Vagina (tissue), 2 donors: Measurements from ENCODE around the gene B4GALT5. TPM values are rescaled to one million over a fixed set of nuclear protein-coding genes. Genes with fewer than 3 reads are reported as not detected.

Source experiments
- DNase-seq, 2 donors: peaks; one replicate each; pipeline ENCODE4 v3.0.0-alpha.2; 2017; ENCODE audit errors: extremely low spot score in 2 of 2
- H3K27ac ChIP-seq: fragments of 200-600 bp; sonication (generic); one replicate; pipeline ENCODE4 v1.5.1; 2019
- H3K27me3 ChIP-seq: fragments of 200-600 bp; sonication (generic); one replicate; pipeline ENCODE4 v1.5.1; 2019
- H3K36me3 ChIP-seq, 2 donors: fragments of 200-600 bp; sonication (generic); one replicate each; pipeline ENCODE4 v1.5.1; 2017 to 2019
- H3K4me1 ChIP-seq: fragments of 200-600 bp; sonication (generic); one replicate; pipeline ENCODE4 v1.5.1; 2019
- H3K4me3 ChIP-seq, 2 donors: fragments of 200-600 bp; sonication (generic); 1 replicate in 1 of 2; 2 replicates in 1 of 2; pipeline ENCODE4 v1.5.1; 2016 to 2019
- H3K9me3 ChIP-seq: fragments of 200-600 bp; sonication (generic); one replicate; pipeline ENCODE4 v1.5.1; 2019
- CTCF ChIP-seq, 3 experiments: fragments of 450-650 bp in 2 of 3; fragments of 200-600 bp in 1 of 3; sonication (generic) in 1 of 3; IDR thresholded peaks; one replicate each; pipeline ENCODE4 v1.5.1; 2017 to 2019; ENCODE audit warnings: antibody characterized with exemption in 3 of 3, mild to moderate bottlenecking in 2 of 3, moderate library complexity in 2 of 3
- POLR2A ChIP-seq, 2 donors: fragments of 450-650 bp; IDR thresholded peaks; one replicate each; pipeline ENCODE4 v1.6.1; 2017; ENCODE audit warnings: antibody characterized with exemption in 2 of 2, mild to moderate bottlenecking in 2 of 2, moderate library complexity in 2 of 2
- POLR2AphosphoS5 ChIP-seq, 2 donors: sonication (generic); formaldehyde crosslinking; IDR thresholded peaks; one replicate each; pipeline ENCODE4 v1.9.0; 2017; ENCODE audit warnings: antibody characterized with exemption in 2 of 2, mild to moderate bottlenecking in 2 of 2, low read depth in 1 of 2; ENCODE audit not compliant: insufficient read depth in 1 of 2
- intact Hi-C: fragments of 100-400 bp; cut with DNase I; formaldehyde crosslinking; loops from one replicate; pipeline ENCODE4 v1.15.1; 2023
- total RNA-seq: library from RNA; depleted of rRNA; stranded (reverse); fragments of >200 nt; gene quantifications from one replicate; pipeline ENCODE4 v1.2.3, GENCODE V29; 2016

The B4GALT5 gene
- total RNA-seq, 1 donor from 2014 or later, result 17.9 TPM

DNA sequence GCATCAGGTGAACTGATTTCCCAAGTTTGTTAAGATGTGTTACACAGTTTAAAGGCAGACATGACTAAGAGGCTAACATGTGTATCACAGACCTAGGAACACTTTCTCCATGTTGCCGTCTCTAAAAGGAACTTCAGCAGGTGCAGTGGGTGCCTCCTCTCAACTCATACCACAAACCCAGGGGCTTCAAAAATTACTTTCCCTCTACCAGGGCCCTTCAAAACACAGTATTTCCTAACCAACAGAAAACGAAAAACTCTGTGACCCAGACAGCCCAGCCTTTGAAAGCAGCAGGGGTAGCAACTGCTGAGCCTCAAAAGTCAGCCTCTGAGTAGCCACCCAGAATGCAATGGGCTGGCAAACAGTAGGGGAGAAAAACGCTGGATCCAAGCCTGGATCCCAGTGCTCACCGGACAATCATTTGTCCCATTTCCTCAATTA lies 28.5 kb downstream of the B4GALT5 start:
- no peak overlapping the region for H3K4me3 ChIP-seq
- H3K27me3 ChIP-seq, result no peaks in the 10 kb centered on the region
- H3K36me3 ChIP-seq, result no peaks in the 10 kb centered on the region
- peaks cover 58% of the 10 kb centered on the region for H3K4me1 ChIP-seq
- no peaks in the 10 kb centered on the region for H3K9me3 ChIP-seq
- intact Hi-C loops, result no loop called here
- no peak for TF ChIP-seq POLR2AphosphoS5 (IDR thresholded peaks at IDR 0.05; ENCODE audit: insufficient read depth in 1 of 2, low read depth in 1 of 2)
- TF ChIP-seq CTCF (IDR thresholded peaks at IDR 0.05), result no peak
- no peak for TF ChIP-seq POLR2A (IDR thresholded peaks at IDR 0.05)
- no peak for DNase-seq
- H3K27ac ChIP-seq, result peak overlapping the region; percentile 24

DNA sequence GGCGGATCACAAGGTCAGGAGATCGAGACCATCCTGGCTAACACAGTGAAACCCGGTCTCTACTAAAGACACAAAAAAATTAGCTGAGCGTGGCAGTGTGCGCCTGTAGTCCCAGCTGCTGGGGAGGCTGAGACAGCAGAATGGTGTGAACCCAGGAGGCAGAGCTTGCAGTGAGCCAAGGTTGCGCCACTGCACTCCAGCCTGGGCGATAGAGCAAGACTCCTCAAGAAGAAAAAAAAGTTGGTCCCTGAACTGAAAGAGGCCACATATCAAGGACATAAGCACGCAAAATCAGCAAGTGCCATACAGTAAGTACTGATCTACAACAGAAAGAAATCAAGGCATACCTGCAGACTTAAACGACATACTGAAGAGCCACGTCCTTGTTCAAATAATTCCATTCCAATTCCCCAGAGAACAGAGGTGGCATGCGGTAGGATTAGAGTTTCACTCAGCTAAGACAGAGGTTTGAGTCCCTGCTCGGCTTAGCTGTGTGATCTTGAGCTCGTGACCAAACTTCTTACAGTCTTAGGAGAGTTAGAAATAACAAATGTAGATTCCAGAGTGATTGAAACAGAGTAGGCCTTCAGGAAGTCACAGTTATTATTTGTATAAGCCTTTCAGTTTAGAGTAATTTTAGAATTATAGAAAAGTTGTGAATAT lies 29.2 kb downstream of the B4GALT5 start:
- no peak for DNase-seq
- TF ChIP-seq CTCF (IDR thresholded peaks at IDR 0.05), result no peak
- no peak for TF ChIP-seq POLR2A (IDR thresholded peaks at IDR 0.05)
- H3K4me1 ChIP-seq, result peaks cover 61% of the 10 kb centered on the region
- no peaks in the 10 kb centered on the region for H3K9me3 ChIP-seq
- H3K4me3 ChIP-seq, result no peak overlapping the region
- intact Hi-C loops, result no loop called here
- no peaks in the 10 kb centered on the region for H3K36me3 ChIP-seq
- no peak overlapping the region for H3K27ac ChIP-seq
- H3K27me3 ChIP-seq, result no peaks in the 10 kb centered on the region

DNA sequence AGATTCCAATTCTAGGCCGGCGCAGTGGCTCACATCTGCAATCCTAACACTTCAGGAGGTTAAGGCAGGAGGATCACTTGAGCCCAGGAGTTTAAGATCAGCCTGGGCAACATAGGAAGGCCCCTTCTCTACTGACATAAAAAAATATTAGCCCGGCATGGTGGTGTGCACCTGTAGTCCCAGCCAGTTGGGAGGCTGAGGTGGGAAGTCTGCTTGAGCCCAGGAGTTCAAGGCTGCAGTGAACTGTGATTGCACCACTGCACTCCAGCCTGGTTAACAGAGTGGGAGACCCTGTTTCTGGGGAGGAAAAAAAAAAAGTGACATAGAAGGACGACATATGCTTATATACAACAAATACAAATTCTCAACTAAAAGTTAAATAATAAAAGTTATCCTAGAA lies 30.9 kb downstream of the B4GALT5 start:
- no peaks in the 10 kb centered on the region for H3K9me3 ChIP-seq
- no peak overlapping the region for H3K27ac ChIP-seq
- no peaks in the 10 kb centered on the region for H3K36me3 ChIP-seq
- H3K27me3 ChIP-seq, result no peaks in the 10 kb centered on the region
- peaks cover 68% of the 10 kb centered on the region for H3K4me1 ChIP-seq
- TF ChIP-seq CTCF (IDR thresholded peaks at IDR 0.05) (no peak), POLR2A (IDR thresholded peaks at IDR 0.05) (no peak), POLR2AphosphoS5 (IDR thresholded peaks at IDR 0.05; ENCODE audit: insufficient read depth in 1 of 2, low read depth in 1 of 2) (no peak)
- DNase-seq, result no peak
- H3K4me3 ChIP-seq, result no peak overlapping the region
- intact Hi-C loops, result no loop called here

DNA sequence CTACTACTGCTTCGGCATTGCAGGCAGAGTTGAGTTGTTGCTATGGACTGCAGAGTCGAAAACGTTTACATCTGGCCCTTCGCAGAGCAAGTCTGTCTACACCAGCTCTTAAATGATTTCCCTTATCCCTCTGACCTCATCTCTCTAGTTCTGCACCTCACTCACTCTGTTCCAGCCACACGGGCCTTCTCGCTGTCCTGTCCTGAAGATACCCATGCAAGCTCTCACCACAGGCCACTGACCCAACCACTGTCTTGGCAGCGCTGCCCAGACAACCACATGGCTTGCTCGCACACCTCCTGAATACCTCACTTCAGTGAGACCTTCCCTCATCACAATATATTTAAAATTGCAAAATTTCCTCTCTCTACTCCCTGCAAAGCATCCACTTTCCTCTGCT lies 31.4 kb downstream of the B4GALT5 start:
- DNase-seq, result no peak
- no peaks in the 10 kb centered on the region for H3K9me3 ChIP-seq
- H3K27me3 ChIP-seq, result no peaks in the 10 kb centered on the region
- no peak overlapping the region for H3K4me3 ChIP-seq
- intact Hi-C loops, result no loop called here
- no peak for TF ChIP-seq POLR2A (IDR thresholded peaks at IDR 0.05)
- no peak for TF ChIP-seq CTCF (IDR thresholded peaks at IDR 0.05)
- no peak for TF ChIP-seq POLR2AphosphoS5 (IDR thresholded peaks at IDR 0.05; ENCODE audit: insufficient read depth in 1 of 2, low read depth in 1 of 2)
- no peaks in the 10 kb centered on the region for H3K36me3 ChIP-seq
- H3K27ac ChIP-seq, result no peak overlapping the region
- peaks cover 68% of the 10 kb centered on the region for H3K4me1 ChIP-seq

DNA sequence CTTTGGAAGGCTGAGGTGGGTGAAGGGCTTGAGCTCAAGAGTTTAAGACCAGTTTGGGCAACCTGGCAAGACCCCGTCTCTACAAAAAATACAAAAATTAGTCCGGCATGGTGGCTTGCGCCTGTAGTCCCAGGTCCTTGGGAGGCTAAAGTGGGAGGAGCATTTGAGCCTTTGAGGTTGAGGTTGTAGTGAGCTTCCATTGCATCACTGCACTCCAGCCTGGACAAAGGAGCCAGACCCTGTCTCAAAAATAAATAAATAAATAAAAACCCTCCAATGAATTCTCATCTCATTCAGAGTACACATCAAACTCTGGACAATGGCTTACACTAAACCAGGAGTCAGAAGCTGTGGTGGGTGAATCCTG lies 31.8 kb downstream of the B4GALT5 start:
- DNase-seq, result no peak
- H3K27me3 ChIP-seq, result no peaks in the 10 kb centered on the region
- TF ChIP-seq CTCF (IDR thresholded peaks at IDR 0.05) (no peak), POLR2A (IDR thresholded peaks at IDR 0.05) (no peak), POLR2AphosphoS5 (IDR thresholded peaks at IDR 0.05; ENCODE audit: insufficient read depth in 1 of 2, low read depth in 1 of 2) (no peak)
- intact Hi-C loops, result no loop called here
- H3K9me3 ChIP-seq, result no peaks in the 10 kb centered on the region
- no peak overlapping the region for H3K4me3 ChIP-seq
- H3K27ac ChIP-seq, result no peak overlapping the region
- H3K4me1 ChIP-seq, result peaks cover 68% of the 10 kb centered on the region
- no peaks in the 10 kb centered on the region for H3K36me3 ChIP-seq
